H1 (cell line): ENCODE results near the gene HEXIM2. TPM values are rescaled to one million over a fixed set of nuclear protein-coding genes. Genes with fewer than 3 reads are reported as not detected.

ENCODE experiments used
- CHD7 ChIP-seq: fragments of 300-600 bp; sonication (generic); IDR thresholded peaks from 2 replicates; pipeline ENCODE4 v1.7.1; 2012; ENCODE audit warnings: low read length, moderate library complexity, mild to moderate bottlenecking, inconsistent platforms; ENCODE audit not compliant: insufficient replicate concordance
- SIRT6 ChIP-seq: IDR thresholded peaks from one replicate; pipeline ENCODE4 v1.7.1; 2012; ENCODE audit warnings: low read length, inconsistent platforms
- SRF ChIP-seq: IDR thresholded peaks from 2 replicates; pipeline ENCODE4 v1.6.1; 2011; ENCODE audit warnings: mild to moderate bottlenecking, low read depth, low read length, moderate library complexity
- polyA plus RNA-seq, 7 experiments: library from polyadenylated mRNA; depleted of rRNA in 3 of 7; stranded (reverse) in 5 of 7; unstranded in 2 of 7; fragments of >200 nt in 5 of 7; fragments of 200-250 nt in 2 of 7; gene quantifications; 1 replicate in 5 of 7; 2 replicates in 1 of 7; 4 replicates in 1 of 7; pipeline versions ENCODE4 v1.2.1 to v1.2.3, GENCODE V29; 2011 to 2013; ENCODE audit warnings: missing spikeins in 2 of 7, mixed read lengths in 2 of 7
- total RNA-seq: library from RNA; stranded (reverse); fragmentation: NEBNext Ultra II Directional; extraction: Animal tissue kit (Norgen Biotek cat#: 25700); gene quantifications from 2 replicates; pipeline ENCODE4 v1.2.1, GENCODE V29; 2021

The HEXIM2 gene
- total and polyA plus RNA-seq, 2 of the 8 experiments (the other 6 are each of a cell fraction or from before 2014, with no cell fraction given), result 7.5 to 13.2 TPM

- TF ChIP-seq CHD7 (no peak), SIRT6 (no peak), SRF (no peak)
- TF ChIP-seq, all 59 proteins: peak for 0
Observed at GRCh38 chr17:45119964-45120363, 41.7 kb upstream of the HEXIM2 start (continued).
